ENCODE measurements around the gene VDAC1. TPM values are rescaled to one million over a fixed set of nuclear protein-coding genes. Genes with fewer than 3 reads are reported as not detected.

Gene VDAC1, protein sequence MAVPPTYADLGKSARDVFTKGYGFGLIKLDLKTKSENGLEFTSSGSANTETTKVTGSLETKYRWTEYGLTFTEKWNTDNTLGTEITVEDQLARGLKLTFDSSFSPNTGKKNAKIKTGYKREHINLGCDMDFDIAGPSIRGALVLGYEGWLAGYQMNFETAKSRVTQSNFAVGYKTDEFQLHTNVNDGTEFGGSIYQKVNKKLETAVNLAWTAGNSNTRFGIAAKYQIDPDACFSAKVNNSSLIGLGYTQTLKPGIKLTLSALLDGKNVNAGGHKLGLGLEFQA
- total RNA-seq (2013; cell fraction: nucleolus; rRNA removed) = 106 and 109 TPM in 2 replicates
- total RNA-seq (2014; rRNA removed) = 314 and 372 TPM in 2 replicates
- total RNA-seq (2014; rRNA removed; fragmentation: Illumina TruSeq; extraction: Trizol) = 420 and 440 TPM in 2 replicates
- 323 and 329 TPM in 2 replicates for total RNA-seq (2021)
- 226 TPM for polyA plus RNA-seq (2011; ENCODE audit: low read depth)
- polyA plus RNA-seq (2011; rRNA removed) = 245 and 246 TPM in 2 replicates
- polyA plus RNA-seq (2011; cell fraction: cytosol; rRNA removed) = 168 and 223 TPM in 2 replicates
- 155 and 189 TPM in 2 replicates for polyA plus RNA-seq (2011; cell fraction: nucleus; rRNA removed)
- polyA plus RNA-seq (2012) = 300 and 373 TPM in 2 replicates
- polyA plus RNA-seq (2014; fragmentation: Illumina TruSeq; extraction: Trizol) = 448 and 558 TPM in 2 replicates
- polyA plus RNA-seq (2014; fragmentation: Nextera tagmentation; extraction: Ambion mirVana) = 100 to 1,000 TPM; 276 to 376 TPM
- 260 and 293 TPM in 2 replicates for polyA plus RNA-seq (2014; rRNA removed)
- polyA plus RNA-seq (2016; fragmentation: Nextera tagmentation; extraction: Ambion mirVana) = 100 to 1,000 TPM; 464 to 488 TPM
- polyA minus RNA-seq (2011; rRNA and poly(A)+ RNA removed) = 127 and 259 TPM in 2 replicates
- polyA minus RNA-seq (2011; cell fraction: cytosol; rRNA and poly(A)+ RNA removed) = 100.0 and 136 TPM in 2 replicates
- polyA minus RNA-seq (2011; cell fraction: nucleus; rRNA and poly(A)+ RNA removed) = 40.5 and 61.9 TPM in 2 replicates
- Bru-seq, nascent RNA = percentile 92 among the genes with signal in this experiment
- BruChase-seq, experiment 1, labeled RNA remaining after a 6-hour chase = percentile 98 among the genes with signal in this experiment
- BruChase-seq, experiment 2, labeled RNA remaining after a 2-hour chase = percentile 94 among the genes with signal in this experiment
- long read RNA-seq, experiment 1, transcript VDAC1-203 (9 exons, 1,873 nt) = major isoform, 509 of 695 reads
- long read RNA-seq, experiment 1, transcript VDAC1-202 (9 exons, 1,807 nt) = minor isoform, 109 of 695 reads
- long read RNA-seq, experiment 1, transcript VDAC1-201 (9 exons, 1,953 nt) = minor isoform, 11 of 695 reads
- long read RNA-seq, experiment 1, partial matches to known transcripts = 23 of 695 reads
- long read RNA-seq, experiment 1, other reads (novel, unspliced or antisense) = 37 of 695 reads
- long read RNA-seq, experiment 2, transcript VDAC1-201 (9 exons, 1,953 nt) = minor isoform, 95 of 5,631 reads
- long read RNA-seq, experiment 2, transcript VDAC1-202 (9 exons, 1,807 nt) = minor isoform, 977 of 5,631 reads
- long read RNA-seq, experiment 2, transcript VDAC1-203 (9 exons, 1,873 nt) = major isoform, 4,263 of 5,631 reads
- long read RNA-seq, experiment 2, transcript VDAC1-207 (4 exons, 635 nt) = minor isoform, 24 of 5,631 reads
- long read RNA-seq, experiment 2, partial matches to known transcripts = 121 of 5,631 reads
- long read RNA-seq, experiment 2, other reads (novel, unspliced or antisense) = 140 of 5,631 reads

DNA sequence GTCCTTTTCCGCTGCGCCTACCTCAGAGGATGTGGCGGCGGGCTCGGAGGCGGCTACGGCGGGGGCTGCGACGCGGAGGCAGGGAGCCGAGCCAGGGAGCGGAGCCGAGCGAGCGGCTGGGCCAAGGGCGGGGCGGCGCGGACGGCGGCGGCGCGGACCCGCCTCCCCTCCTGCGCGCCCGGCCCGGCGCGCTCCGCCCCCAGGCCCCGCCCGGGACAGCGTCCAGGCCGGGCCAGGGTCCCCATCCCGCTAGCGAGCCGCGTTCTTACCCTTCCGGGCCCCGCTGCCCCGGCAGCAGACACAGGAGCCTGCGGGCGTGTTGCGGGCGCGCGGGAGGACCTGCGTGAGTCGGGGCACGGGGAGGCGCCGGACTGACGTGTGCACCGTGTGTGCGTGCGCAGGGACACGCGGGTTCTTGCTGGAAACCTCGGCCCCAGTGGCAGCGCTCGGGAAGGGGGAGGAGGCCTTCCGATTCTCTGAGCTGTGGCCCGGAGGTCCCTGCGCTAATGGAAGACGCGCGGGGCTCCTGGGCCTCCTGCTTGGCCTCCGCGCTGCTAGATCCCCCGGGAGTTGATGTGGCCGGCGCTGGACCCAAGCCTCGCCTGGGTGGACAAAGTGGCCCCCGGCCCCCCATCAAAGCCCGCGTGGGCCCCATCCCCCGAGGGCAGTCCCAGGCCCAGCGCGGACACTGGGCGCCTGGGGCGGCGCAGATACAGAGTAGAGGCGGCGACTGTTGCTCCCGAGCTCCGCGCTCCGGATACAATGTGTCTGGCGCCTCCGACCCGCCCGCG lies at the start of gene VDAC1:
VDAC1 (minus strand) TSS at position 350 of the 791 bp plus-strand sequence. CDS start 11,963 bp downstream, outside the sequence.
- ATAC-seq (peak; percentile 86), FAIRE-seq (no peak), DNase-seq (ENCODE audit: low read depth, low spot score) (no peak)
- peak within 1 kb of the TSS; percentile 78 for H2AFZ ChIP-seq (ENCODE audit: control insufficient read depth, low read depth, low read length)
- peak within 1 kb of the TSS; percentile 95 for H3K27ac ChIP-seq (ENCODE audit: control insufficient read depth, insufficient read depth)
- BruUV-seq (replicated peaks) = TSS peak; percentile 87
- ChIA-PET CTCF (interaction anchor here (1.1 to 3.0 kb wide), 5 partner anchors 8 to 95 kb away, joined by 4 to 18 read pairs (median 5); no protein-coding TSS in a partner anchor), POLR2A (interaction anchor here (0.6 to 1.9 kb wide), 5 partner anchors 22 to 134 kb away, joined by 3 to 5 read pairs (median 3); partner anchors contain the start of gene TCF7), SMC1A (ENCODE audit: uncharacterized antibody, unreplicated experiment) (interaction anchor here (0.6 to 2.8 kb wide), 3 partner anchors 12 to 540 kb away, joined by 3 to 9 read pairs (median 3); no protein-coding TSS in a partner anchor), RAD21 (ENCODE audit: unreplicated experiment) (interaction anchor here (1.0 to 1.6 kb wide), 4 partner anchors 9 to 26 kb away, joined by 3 to 4 read pairs (median 3); no protein-coding TSS in a partner anchor)
- H3K27me3 ChIP-seq (replicated peaks in 1 of 2; ENCODE audit: control insufficient read depth in 2 of 2, insufficient read depth in 2 of 2, low read length in 1 of 2) = no peaks in the 10 kb centered on the region
- WGBS (ENCODE audit: insufficient coverage, insufficient replicate concordance, low lambda C conversion rate, missing lambda C conversion rate) = under 1% methylated on average over 57 of the region's 96 CpGs
- peaks cover 18% of the 10 kb centered on the region for H3K4me1 ChIP-seq (ENCODE audit: control insufficient read depth, insufficient read depth, low read length)
- peak within 1 kb of the TSS; percentile 97 for H3K4me2 ChIP-seq (ENCODE audit: control insufficient read depth, insufficient read depth)
- peak within 1 kb of the TSS; percentile 88 for H3K4me3 ChIP-seq
- no peaks in the 10 kb centered on the region for H3K9me3 ChIP-seq (replicated peaks; ENCODE audit: control insufficient read depth, insufficient read depth, low read length)
- peak within 1 kb of the TSS; percentile 97 for H3K9ac ChIP-seq (ENCODE audit: control insufficient read depth, insufficient read depth, low read length)
- intact Hi-C loops (cut with micrococcal nuclease; ENCODE audit: unreplicated experiment) (no loop called here), in situ Hi-C loops (cut with MboI) (no loop called here)
- peaks cover 19% of the 10 kb centered on the region for H4K20me1 ChIP-seq (ENCODE audit: control insufficient read depth, insufficient read depth)
- H3K79me2 ChIP-seq (ENCODE audit: control insufficient read depth, insufficient read depth, low read length) = peaks cover 62% of the 10 kb centered on the region
- H3K36me3 ChIP-seq (ENCODE audit: control insufficient read depth in 2 of 2, insufficient read depth in 2 of 2, low read length in 1 of 2) = peaks cover 7 to 9% of the 10 kb centered on the region in 2 experiments; a peak in 3 of 4 replicates
- no peak for TF ChIP-seq NFYB (IDR thresholded peaks at IDR 0.05; ENCODE audit: insufficient read depth, low read depth, low read length)
- peak; percentile 31 for TF ChIP-seq MEF2B (IDR thresholded peaks at IDR 0.05; ENCODE audit: partially characterized antibody, poor library complexity, severe bottlenecking)
- no peak for TF ChIP-seq ATF7 (IDR thresholded peaks at IDR 0.05; ENCODE audit: low read depth)
- TF ChIP-seq MTA2 (IDR thresholded peaks at IDR 0.05; ENCODE audit: low read depth) = no peak
- TF ChIP-seq ZNF207 (IDR thresholded peaks at IDR 0.05; ENCODE audit: borderline replicate concordance) = 0 out of 2 replicates have a peak, but pooled peaks have one; percentile 33
- TF ChIP-seq PAX5 (IDR thresholded peaks at IDR 0.05; ENCODE audit: borderline replicate concordance, low read depth, low read length) = no peak
- 0 out of 2 replicates have a peak, but pooled peaks have one; percentile 1 for TF ChIP-seq REST (IDR thresholded peaks at IDR 0.05; ENCODE audit: low read depth, low read length)
- peak; percentile 78 for TF ChIP-seq ZSCAN29 (IDR thresholded peaks at IDR 0.05)
- TF ChIP-seq POLR2AphosphoS5 (IDR thresholded peaks at IDR 0.05; ENCODE audit: low read length) = peak; percentile 11
- TF ChIP-seq BACH1 (IDR thresholded peaks at IDR 0.05; ENCODE audit: borderline replicate concordance) = peak; percentile 88
- TF ChIP-seq GATAD2B (conservative IDR thresholded peaks at IDR 0.05; ENCODE audit: low read depth) = peak; percentile 2; the same call in 1 of the 2 replicates
- peak; percentile 11 to 65; a peak in 2 of 3 replicates for TF ChIP-seq EGR1 (IDR thresholded peaks at IDR 0.05; ENCODE audit: borderline replicate concordance in 1 of 2, low read depth in 2 of 2, low read length in 2 of 2)
- no peak for TF ChIP-seq CBFB (IDR thresholded peaks at IDR 0.05; ENCODE audit: low read depth)
